IMR-90 (cell line): ENCODE measurements around the gene KCNQ2. TPM values are rescaled to one million over a fixed set of nuclear protein-coding genes. Genes with fewer than 3 reads are reported as not detected.

ENCODE experiments used
- ATAC-seq: fragments of 200-7000 bp; cut with Tn5 transposase; 2 replicates; pipeline ENCODE4 v1.9.1; 2020; ENCODE audit warnings: low read depth, mild to moderate bottlenecking, moderate library complexity
- BruUV-seq: library from RNA; stranded (reverse); fragments of 400-500 nt; replicated peaks from 2 replicates; lab custom pipeline; 2021; lab: Mats Ljungman, UMichigan
- CTCF ChIA-PET: fragments of 300-600 bp; formaldehyde crosslinking; extraction: SDS; loops from one replicate; lab custom pipeline; 2021; ENCODE audit warnings: antibody characterized with exemption; lab: Yijun Ruan, JAX
- POLR2A ChIA-PET: fragments of 300-600 bp; sonication (Branson Sonifier 250); formaldehyde crosslinking; loops from one replicate; lab custom pipeline; 2022; ENCODE audit warnings: antibody characterized with exemption; ENCODE audit not compliant: unreplicated experiment; lab: Charles Lee
- DNase-seq: peaks from one replicate; pipeline ENCODE4 v3.0.0; 2013
- H2AFZ ChIP-seq: replicated peaks from 2 replicates; pipeline ENCODE3; 2013; ENCODE audit warnings: low read length, mild to moderate bottlenecking; ENCODE audit not compliant: poor library complexity
- H2AK5ac ChIP-seq: 2 replicates; pipeline ENCODE4 v1.6.1; 2013; ENCODE audit warnings: low read depth, low read length, inconsistent platforms
- H2AK9ac ChIP-seq: replicated peaks from 2 replicates; pipeline ENCODE3; 2013; ENCODE audit warnings: mild to moderate bottlenecking, low read depth, low read length, moderate library complexity; ENCODE audit not compliant: poor library complexity
- H2BK120ac ChIP-seq: 2 replicates; pipeline ENCODE4 v1.6.1; 2013; ENCODE audit warnings: low read depth, low read length, inconsistent platforms
- H2BK15ac ChIP-seq: 3 replicates; pipeline ENCODE4 v1.6.1; 2013; ENCODE audit warnings: low read depth, low read length, inconsistent platforms
- H2BK20ac ChIP-seq: 2 replicates; pipeline ENCODE4 v1.6.1; 2013; ENCODE audit warnings: low read depth, mild to moderate bottlenecking, inconsistent platforms, low read length, moderate library complexity
- H2BK5ac ChIP-seq: 2 replicates; pipeline ENCODE4 v1.6.1; 2013; ENCODE audit warnings: mild to moderate bottlenecking, low read depth, low read length, inconsistent platforms; ENCODE audit not compliant: poor library complexity, severe bottlenecking
- H3K14ac ChIP-seq: replicated peaks from 2 replicates; pipeline ENCODE4 v1.6.1; 2013; ENCODE audit warnings: low read depth, low read length, inconsistent platforms
- H3K18ac ChIP-seq: 2 replicates; pipeline ENCODE4 v1.6.1; 2013; ENCODE audit warnings: low read depth, low read length, control low read depth
- H3K23ac ChIP-seq: 2 replicates; pipeline ENCODE4 v1.6.1; 2013; ENCODE audit warnings: low read depth, low read length, inconsistent platforms
- H3K27ac ChIP-seq: 2 replicates; pipeline ENCODE4 v1.5.1; 2013; ENCODE audit warnings: mild to moderate bottlenecking, control low read depth, low read length; ENCODE audit not compliant: insufficient read depth
- H3K27me3 ChIP-seq: 2 replicates; pipeline ENCODE4 v1.6.1; 2013; ENCODE audit warnings: low read length; ENCODE audit not compliant: control insufficient read depth, insufficient read depth
- H3K36me3 ChIP-seq: 2 replicates; pipeline ENCODE4 v1.6.1; 2013; ENCODE audit warnings: low read length, mixed read lengths; ENCODE audit not compliant: control insufficient read depth, insufficient read depth
- H3K4ac ChIP-seq: 2 replicates; pipeline ENCODE4 v1.6.1; 2013; ENCODE audit warnings: low read depth, low read length, inconsistent platforms
- H3K4me1 ChIP-seq: 2 replicates; pipeline ENCODE4 v1.6.1; 2013; ENCODE audit warnings: low read length, mixed read lengths; ENCODE audit not compliant: control insufficient read depth, insufficient read depth
- H3K4me2 ChIP-seq: 2 replicates; pipeline ENCODE4 v1.6.1; 2013; ENCODE audit warnings: low read depth, mild to moderate bottlenecking, control low read depth, low read length, moderate library complexity
- H3K4me3 ChIP-seq: 2 replicates; pipeline ENCODE4 v1.5.1; 2013; ENCODE audit warnings: low read depth, mild to moderate bottlenecking, control low read depth, low read length, moderate library complexity; ENCODE audit not compliant: insufficient read depth
- H3K56ac ChIP-seq: 2 replicates; pipeline ENCODE4 v1.6.1; 2013; ENCODE audit warnings: low read length, inconsistent platforms; ENCODE audit not compliant: insufficient read depth; ENCODE audit errors: extremely low read depth
- H3K79me1 ChIP-seq, 2 experiments: 2 replicates each; pipeline ENCODE4 v1.6.1; 2013; ENCODE audit warnings: low read length in 2 of 2, inconsistent platforms in 1 of 2, low read depth in 1 of 2
- H3K9ac ChIP-seq: 2 replicates; pipeline ENCODE4 v1.6.1; 2013; ENCODE audit warnings: low read depth, low read length, control low read depth
- H3K9me1 ChIP-seq: 2 replicates; pipeline ENCODE4 v1.6.1; 2013; ENCODE audit warnings: low read length, inconsistent platforms; ENCODE audit not compliant: insufficient read depth
- H3K9me3 ChIP-seq: 2 replicates; pipeline ENCODE4 v1.6.1; 2013; ENCODE audit warnings: low read length; ENCODE audit not compliant: control insufficient read depth, insufficient read depth
- H4K20me1 ChIP-seq: 2 replicates; pipeline ENCODE4 v1.6.1; 2013; ENCODE audit warnings: low read length, inconsistent platforms; ENCODE audit not compliant: insufficient read depth
- H4K5ac ChIP-seq: 2 replicates; pipeline ENCODE4 v1.6.1; 2013; ENCODE audit warnings: mild to moderate bottlenecking, low read depth, low read length, control low read depth
- H4K8ac ChIP-seq, 2 experiments: 2 replicates each; pipeline ENCODE4 v1.6.1; 2013; ENCODE audit warnings: low read depth in 2 of 2, low read length in 2 of 2, control low read depth in 1 of 2, inconsistent platforms in 1 of 2
- H4K91ac ChIP-seq: 2 replicates; pipeline ENCODE4 v1.6.1; 2013; ENCODE audit warnings: low read depth, low read length, inconsistent platforms; ENCODE audit not compliant: insufficient read depth
- CHD1 ChIP-seq: IDR thresholded peaks from 2 replicates; pipeline ENCODE4 v1.6.1; 2012; ENCODE audit warnings: low read depth, low read length, improper control_type of control experiment
- CTCF ChIP-seq: conservative IDR thresholded peaks from 2 replicates; pipeline ENCODE4 v1.5.1; 2012; ENCODE audit warnings: mild to moderate bottlenecking, low read depth, low read length, improper control_type of control experiment
- FOS ChIP-seq: fragments of 150-350 bp; IDR thresholded peaks from 2 replicates; pipeline ENCODE4 v1.6.1; 2016; ENCODE audit warnings: low read depth, low read length
- MAFK ChIP-seq: IDR thresholded peaks from 2 replicates; pipeline ENCODE4 v1.6.1; 2012; ENCODE audit warnings: low read depth, low read length, improper control_type of control experiment
- MAZ ChIP-seq: IDR thresholded peaks from 2 replicates; pipeline ENCODE4 v1.6.1; 2012; ENCODE audit warnings: low read depth, mild to moderate bottlenecking, low read length, improper control_type of control experiment, moderate library complexity, borderline replicate concordance
- NFE2L2 ChIP-seq: fragments of 150-350 bp; IDR thresholded peaks from 2 replicates; pipeline ENCODE4 v1.6.1; 2016; ENCODE audit warnings: low read depth, mild to moderate bottlenecking, low read length
- POLR2A ChIP-seq: IDR thresholded peaks from 2 replicates; pipeline ENCODE4 v1.6.1; 2012; ENCODE audit warnings: mild to moderate bottlenecking, low read depth, low read length
- RAD21 ChIP-seq: IDR thresholded peaks from 2 replicates; pipeline ENCODE4 v1.6.1; 2012; ENCODE audit warnings: low read length, improper control_type of control experiment
- RCOR1 ChIP-seq: IDR thresholded peaks from 2 replicates; pipeline ENCODE4 v1.6.1; 2012; ENCODE audit warnings: mild to moderate bottlenecking, low read length, improper control_type of control experiment; ENCODE audit not compliant: insufficient replicate concordance
- RFX5 ChIP-seq: IDR thresholded peaks from 2 replicates; pipeline ENCODE4 v1.8.0; 2012; ENCODE audit warnings: low read depth, mild to moderate bottlenecking, low read length, moderate library complexity
- SMC3 ChIP-seq: fragments of 150-350 bp; IDR thresholded peaks from 2 replicates; pipeline ENCODE4 v1.6.1; 2016; ENCODE audit warnings: low read depth, mild to moderate bottlenecking, antibody characterized with exemption, low read length, moderate library complexity
- USF2 ChIP-seq: fragments of 150-350 bp; IDR thresholded peaks from 2 replicates; pipeline ENCODE4 v1.6.1; 2017; ENCODE audit warnings: mild to moderate bottlenecking, antibody characterized with exemption, low read length, low read depth
- WGBS, 2 experiments: methylation state at CpG; one replicate each; pipeline versions ENCODE4 v1.1.5 to v1.1.7; 2013; ENCODE audit warnings: missing lambda C conversion rate in 2 of 2; ENCODE audit not compliant: insufficient read length in 1 of 2; ENCODE audit errors: extremely low coverage in 2 of 2; 5-methylcytosine and 5-hydroxymethylcytosine counted together
- dilution Hi-C: fragments of 300-500 bp; cut with HindIII; formaldehyde crosslinking; loops from one replicate; pipeline ENCODE4 v1.14.3; 2018; ENCODE audit warnings: low sequenced_read_pairs; ENCODE audit not compliant: unreplicated experiment
- in situ Hi-C: fragments of 300-500 bp; cut with MboI; formaldehyde crosslinking; loops from 3 replicates; pipeline ENCODE4 v1.14.3; 2019; ENCODE audit warnings: low sequenced_read_pairs, inconsistent platforms, mixed read lengths
- intact Hi-C: fragments of 100-400 bp; cut with micrococcal nuclease; formaldehyde crosslinking; loops from 2 replicates; pipeline ENCODE4 v1.10.0; 2022
- polyA plus RNA-seq, 3 experiments: library from polyadenylated mRNA; depleted of rRNA; stranded (reverse); fragments of >200 nt; gene quantifications; 2 replicates each; pipeline ENCODE4 v1.2.3, GENCODE V29; 2012; ENCODE audit warnings: low replicate concordance in 1 of 3
- total RNA-seq: library from RNA; depleted of rRNA; stranded (reverse); fragments of >200 nt; gene quantifications from 2 replicates; pipeline ENCODE4 v1.2.3, GENCODE V29; 2012
- TF ChIP-seq, protein P1 (sequence below): fragments of 150-350 bp; IDR thresholded peaks from 2 replicates; pipeline ENCODE4 v1.6.1; 2016; ENCODE audit warnings: low read depth, mild to moderate bottlenecking, low read length, moderate library complexity, borderline replicate concordance

KCNQ2 gene
- total and polyA plus RNA-seq, 2 of the 4 experiments (the other 2 are of a cell fraction), result 0.02 TPM; not detected in 1

DNA sequence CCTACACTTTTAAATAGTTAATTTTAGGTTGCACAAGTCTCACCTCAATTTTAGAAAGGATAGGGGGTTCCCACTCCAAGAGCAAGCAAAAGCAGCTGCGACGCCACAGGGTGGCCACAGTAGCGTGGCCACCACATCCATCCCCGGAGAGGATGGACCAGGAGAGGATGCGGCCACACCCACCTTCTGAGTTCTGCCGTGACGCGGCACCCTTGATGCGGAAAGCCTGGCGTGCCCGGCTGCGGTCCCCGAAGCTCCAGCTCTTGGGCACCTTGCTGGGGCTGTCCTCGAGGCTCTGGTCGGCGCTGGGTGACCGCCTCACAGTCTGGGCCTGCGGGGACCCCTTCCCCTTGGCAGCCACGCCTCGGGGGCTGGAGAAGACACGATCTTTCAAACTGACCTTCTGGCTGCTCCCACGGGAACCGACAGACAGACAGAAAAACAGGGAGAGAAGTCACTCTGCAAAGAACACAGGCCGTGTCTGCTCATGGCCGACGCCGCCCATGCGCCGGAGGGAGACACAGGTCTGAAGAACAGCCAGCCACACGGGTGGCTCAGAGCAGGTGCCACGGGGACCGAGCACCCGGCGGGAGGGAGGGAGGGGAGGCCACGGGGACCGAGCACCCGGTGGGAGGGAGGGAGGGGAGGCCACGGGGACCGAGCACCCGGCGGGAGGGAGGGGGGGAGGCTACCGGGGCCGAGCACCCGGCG is 57.6 kb downstream of the KCNQ2 start:
- H2BK5ac ChIP-seq, result no peak overlapping the region
- ChIA-PET CTCF (no interaction called here), POLR2A (no interaction called here)

More for the DNA sequence above, 57.6 kb downstream of the KCNQ2 start:
- Histone ChIP-seq H4K8ac (no peak overlapping the region), H3K27ac (no peak overlapping the region), H4K5ac (no peak overlapping the region), H3K18ac (no peak overlapping the region), H3K4ac (no peak overlapping the region), H3K9me1 (no peaks in the 10 kb centered on the region), H2BK15ac (no peak overlapping the region), H3K27me3 (peaks cover 50% of the 10 kb centered on the region), H3K23ac (no peak overlapping the region), H3K56ac (no peak overlapping the region), H3K9ac (no peak overlapping the region), H3K14ac (no peak overlapping the region), H4K91ac (no peak overlapping the region), H3K36me3 (no peaks in the 10 kb centered on the region), H2AK5ac (no peak overlapping the region), H3K79me1 (no peaks in the 10 kb centered on the region), H2AK9ac (no peak overlapping the region), H2AFZ (no peak overlapping the region), H3K4me3 (no peak overlapping the region), H3K4me1 (no peaks in the 10 kb centered on the region), H4K20me1 (no peaks in the 10 kb centered on the region), H2BK120ac (no peak overlapping the region), H2BK20ac (no peak overlapping the region), H3K9me3 (no peaks in the 10 kb centered on the region), H3K4me2 (no peak overlapping the region)
- ATAC-seq, result no peak
- no peak for DNase-seq
- in situ Hi-C loops (no loop called here), intact Hi-C loops (no loop called here), dilution Hi-C loops (no loop called here)
- TF ChIP-seq MAZ, result no peak
- no peak for TF ChIP-seq CHD1
- TF ChIP-seq FOS, result no peak
- TF ChIP-seq CTCF, result no peak
- TF ChIP-seq MAFK, result no peak
- TF ChIP-seq, protein P1, sequence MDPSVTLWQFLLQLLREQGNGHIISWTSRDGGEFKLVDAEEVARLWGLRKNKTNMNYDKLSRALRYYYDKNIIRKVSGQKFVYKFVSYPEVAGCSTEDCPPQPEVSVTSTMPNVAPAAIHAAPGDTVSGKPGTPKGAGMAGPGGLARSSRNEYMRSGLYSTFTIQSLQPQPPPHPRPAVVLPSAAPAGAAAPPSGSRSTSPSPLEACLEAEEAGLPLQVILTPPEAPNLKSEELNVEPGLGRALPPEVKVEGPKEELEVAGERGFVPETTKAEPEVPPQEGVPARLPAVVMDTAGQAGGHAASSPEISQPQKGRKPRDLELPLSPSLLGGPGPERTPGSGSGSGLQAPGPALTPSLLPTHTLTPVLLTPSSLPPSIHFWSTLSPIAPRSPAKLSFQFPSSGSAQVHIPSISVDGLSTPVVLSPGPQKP, result no peak
- TF ChIP-seq RAD21, result no peak
- TF ChIP-seq NFE2L2, result no peak
- no peak for TF ChIP-seq POLR2A
- TF ChIP-seq RCOR1, result no peak
- no peak for TF ChIP-seq RFX5
- no peak for TF ChIP-seq USF2
- no peak for TF ChIP-seq SMC3
- 75% methylated on average over 22 of the region's 45 CpGs; no CpG with 5 or more reads in 1 of the 2 experiments for WGBS, 2 experiments
- BruUV-seq, result no TSS peak
